PFSK-1 (cell line): ENCODE data around the gene TANGO2.

Experiments
- POLR2AphosphoS5 ChIP-seq: IDR thresholded peaks from 2 replicates; pipeline ENCODE4 v1.6.1; 2012; ENCODE audit warnings: low read depth, mild to moderate bottlenecking, control low read depth, low read length, moderate library complexity
- SIN3A ChIP-seq: IDR thresholded peaks from 2 replicates; pipeline ENCODE4 v1.6.1; 2012; ENCODE audit warnings: mild to moderate bottlenecking, low read length, moderate library complexity, borderline replicate concordance; ENCODE audit not compliant: insufficient read depth
- TAF1 ChIP-seq: IDR thresholded peaks from 2 replicates; pipeline ENCODE4 v1.6.1; 2012; ENCODE audit warnings: low read length, control low read depth, borderline replicate concordance; ENCODE audit not compliant: insufficient read depth
- TF ChIP-seq, protein P1 (sequence below), 2 experiments: IDR thresholded peaks; 2 replicates each; pipeline versions ENCODE4 v1.6.1 to v1.8.0; 2011 to 2012; ENCODE audit warnings: low read depth in 2 of 2, low read length in 2 of 2, control low read depth in 1 of 2, inconsistent platforms in 1 of 2, mild to moderate bottlenecking in 1 of 2, moderate library complexity in 1 of 2; ENCODE audit not compliant: insufficient read depth in 1 of 2

DNA sequence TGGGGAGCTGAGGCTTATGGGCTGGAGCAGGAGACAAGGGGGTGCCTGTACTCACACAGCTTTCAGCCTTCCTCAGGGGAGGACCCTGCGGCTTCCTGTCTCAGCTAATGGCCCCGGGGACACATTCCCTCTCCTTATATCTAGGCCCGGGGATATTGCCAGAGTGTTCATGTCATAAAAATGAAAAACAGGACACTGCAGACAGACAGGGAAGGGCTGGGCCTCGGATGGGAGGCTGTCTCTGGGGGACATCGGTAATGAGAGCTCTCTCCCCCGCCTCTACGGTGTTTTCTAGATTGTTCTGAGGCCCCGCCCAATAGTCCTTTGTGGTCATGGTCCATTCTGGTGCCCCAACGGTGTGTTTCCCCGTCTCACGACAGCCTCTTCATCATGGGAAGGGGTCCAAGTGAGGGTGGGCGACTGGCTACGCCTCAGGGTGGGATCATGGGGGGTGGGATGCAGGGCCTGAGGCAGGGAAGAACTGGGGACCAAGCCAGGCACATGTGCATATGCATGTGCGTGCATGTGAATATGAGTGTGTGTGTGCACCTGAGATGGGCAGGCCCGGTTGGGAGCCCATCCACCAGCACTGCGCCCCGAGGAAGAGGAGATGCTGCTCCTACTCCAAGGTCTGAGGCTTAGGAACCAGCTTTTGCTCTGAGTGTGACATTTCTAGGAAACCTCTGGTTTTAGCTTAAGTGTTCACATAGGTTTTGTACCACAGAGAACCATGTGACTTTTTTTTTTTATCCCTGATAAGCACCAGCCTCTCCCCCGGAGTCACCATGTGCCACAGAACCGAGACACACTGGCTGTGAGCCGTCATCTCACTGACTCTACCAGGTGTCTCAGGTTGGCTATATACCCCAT, 9.6 kb upstream of the TANGO2 start:
- no peak for TF ChIP-seq SIN3A
- no peak for TF ChIP-seq TAF1
- no peak for TF ChIP-seq POLR2AphosphoS5
- TF ChIP-seq, protein P1, sequence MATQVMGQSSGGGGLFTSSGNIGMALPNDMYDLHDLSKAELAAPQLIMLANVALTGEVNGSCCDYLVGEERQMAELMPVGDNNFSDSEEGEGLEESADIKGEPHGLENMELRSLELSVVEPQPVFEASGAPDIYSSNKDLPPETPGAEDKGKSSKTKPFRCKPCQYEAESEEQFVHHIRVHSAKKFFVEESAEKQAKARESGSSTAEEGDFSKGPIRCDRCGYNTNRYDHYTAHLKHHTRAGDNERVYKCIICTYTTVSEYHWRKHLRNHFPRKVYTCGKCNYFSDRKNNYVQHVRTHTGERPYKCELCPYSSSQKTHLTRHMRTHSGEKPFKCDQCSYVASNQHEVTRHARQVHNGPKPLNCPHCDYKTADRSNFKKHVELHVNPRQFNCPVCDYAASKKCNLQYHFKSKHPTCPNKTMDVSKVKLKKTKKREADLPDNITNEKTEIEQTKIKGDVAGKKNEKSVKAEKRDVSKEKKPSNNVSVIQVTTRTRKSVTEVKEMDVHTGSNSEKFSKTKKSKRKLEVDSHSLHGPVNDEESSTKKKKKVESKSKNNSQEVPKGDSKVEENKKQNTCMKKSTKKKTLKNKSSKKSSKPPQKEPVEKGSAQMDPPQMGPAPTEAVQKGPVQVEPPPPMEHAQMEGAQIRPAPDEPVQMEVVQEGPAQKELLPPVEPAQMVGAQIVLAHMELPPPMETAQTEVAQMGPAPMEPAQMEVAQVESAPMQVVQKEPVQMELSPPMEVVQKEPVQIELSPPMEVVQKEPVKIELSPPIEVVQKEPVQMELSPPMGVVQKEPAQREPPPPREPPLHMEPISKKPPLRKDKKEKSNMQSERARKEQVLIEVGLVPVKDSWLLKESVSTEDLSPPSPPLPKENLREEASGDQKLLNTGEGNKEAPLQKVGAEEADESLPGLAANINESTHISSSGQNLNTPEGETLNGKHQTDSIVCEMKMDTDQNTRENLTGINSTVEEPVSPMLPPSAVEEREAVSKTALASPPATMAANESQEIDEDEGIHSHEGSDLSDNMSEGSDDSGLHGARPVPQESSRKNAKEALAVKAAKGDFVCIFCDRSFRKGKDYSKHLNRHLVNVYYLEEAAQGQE (IDR thresholded peaks at IDR 0.05; ENCODE audit: insufficient read depth in 1 of 2, low read depth in 2 of 2, low read length in 2 of 2) = no peak
